ENCODE results near the gene OR10H5.

Gene OR10H5

GRCh38 chr19:15850385-15850784, 62.9 kb downstream of the OR10H5 start:
- DNase-seq: no peak

Data from GDM1 (cell line).